Measurements from ENCODE around the gene WASF3.

WASF3 gene

GRCh38 chr13:26709461-26709860 is 152.0 kb downstream of the WASF3 start:
- Histone ChIP-seq H3K27me3 (ENCODE audit: insufficient read depth, low read depth, severe bottlenecking) (no peaks in the 10 kb centered on the region), H3K27ac (no peak overlapping the region), H3K36me3 (no peaks in the 10 kb centered on the region), H3K9me3 (ENCODE audit: severe bottlenecking) (peaks cover 8% of the 10 kb centered on the region), H3K4me3 (ENCODE audit: low read depth, low read length) (no peak overlapping the region)
- TF ChIP-seq CTCF (IDR thresholded peaks at IDR 0.05; ENCODE audit: low read depth, low read length), result no peak
- DNase-seq, result no peak

- DNase-seq, result no peak
- TF ChIP-seq CTCF (IDR thresholded peaks at IDR 0.05; ENCODE audit: low read depth, low read length), result no peak
- no peak overlapping the region for H3K27ac ChIP-seq
- H3K9me3 ChIP-seq (ENCODE audit: severe bottlenecking), result peaks cover 8% of the 10 kb centered on the region
- H3K4me3 ChIP-seq (ENCODE audit: low read depth, low read length), result no peak overlapping the region
- no peaks in the 10 kb centered on the region for H3K36me3 ChIP-seq
- no peaks in the 10 kb centered on the region for H3K27me3 ChIP-seq (ENCODE audit: insufficient read depth, low read depth, severe bottlenecking)
Observed at GRCh38 chr13:26710166-26710565, 152.7 kb downstream of the WASF3 start.

GRCh38 chr13:26711211-26711610 is 153.7 kb downstream of the WASF3 start:
- no peaks in the 10 kb centered on the region for H3K36me3 ChIP-seq
- DNase-seq, result no peak
- H3K27me3 ChIP-seq (ENCODE audit: insufficient read depth, low read depth, severe bottlenecking), result no peaks in the 10 kb centered on the region
- no peak overlapping the region for H3K27ac ChIP-seq
- peaks cover 8% of the 10 kb centered on the region for H3K9me3 ChIP-seq (ENCODE audit: severe bottlenecking)
- no peak for TF ChIP-seq CTCF (IDR thresholded peaks at IDR 0.05; ENCODE audit: low read depth, low read length)
- no peak overlapping the region for H3K4me3 ChIP-seq (ENCODE audit: low read depth, low read length)

- DNase-seq, result no peak
- H3K9me3 ChIP-seq (ENCODE audit: severe bottlenecking), result peaks cover 8% of the 10 kb centered on the region
- H3K36me3 ChIP-seq, result no peaks in the 10 kb centered on the region
- TF ChIP-seq CTCF (IDR thresholded peaks at IDR 0.05; ENCODE audit: low read depth, low read length), result no peak
- H3K4me3 ChIP-seq (ENCODE audit: low read depth, low read length), result no peak overlapping the region
- H3K27me3 ChIP-seq (ENCODE audit: insufficient read depth, low read depth, severe bottlenecking), result no peaks in the 10 kb centered on the region
- H3K27ac ChIP-seq, result no peak overlapping the region
Observed at GRCh38 chr13:26713341-26713740, 155.9 kb downstream of the WASF3 start.

GRCh38 chr13:26716984-26717383 is 159.5 kb downstream of the WASF3 start:
- Histone ChIP-seq H3K27me3 (ENCODE audit: insufficient read depth, low read depth, severe bottlenecking) (no peaks in the 10 kb centered on the region), H3K4me3 (ENCODE audit: low read depth, low read length) (no peak overlapping the region), H3K27ac (no peak overlapping the region), H3K9me3 (ENCODE audit: severe bottlenecking) (peaks cover 7% of the 10 kb centered on the region), H3K36me3 (no peaks in the 10 kb centered on the region)
- TF ChIP-seq CTCF (IDR thresholded peaks at IDR 0.05; ENCODE audit: low read depth, low read length), result no peak
- no peak for DNase-seq

- DNase-seq, result no peak
- Histone ChIP-seq H3K4me3 (ENCODE audit: low read depth, low read length) (no peak overlapping the region), H3K36me3 (no peaks in the 10 kb centered on the region), H3K27ac (no peak overlapping the region), H3K27me3 (ENCODE audit: insufficient read depth, low read depth, severe bottlenecking) (no peaks in the 10 kb centered on the region), H3K9me3 (ENCODE audit: severe bottlenecking) (peaks cover 2% of the 10 kb centered on the region)
- no peak for TF ChIP-seq CTCF (IDR thresholded peaks at IDR 0.05; ENCODE audit: low read depth, low read length)
Observed at GRCh38 chr13:26718146-26718545, 160.7 kb downstream of the WASF3 start.

Measured in WERI-Rb-1 (cell line).